Femur (tissue), 1 donor: ENCODE results near the gene THSD4.
A peak's percentile ranks its signal among the peaks of the same experiment; 100 is the strongest.
"Not testable (repeated sequence)": the region's sequence is repeated elsewhere in the genome, so short reads cannot be mapped to it uniquely, and the experiment has no call there.

ENCODE experiments used
- DNase-seq: peaks from one replicate; pipeline ENCODE4 v3.0.0-alpha.2; 2017

The THSD4 gene

GRCh38 chr15:71713191-71713809 lies 598.0 kb downstream of the THSD4 start:
- DNase-seq: no peak

- no peak for DNase-seq
Measured at GRCh38 chr15:71715914-71716313, 600.6 kb downstream of the THSD4 start.

GRCh38 chr15:71716990-71717389 lies 601.7 kb downstream of the THSD4 start:
- DNase-seq: no peak

- DNase-seq: no peak
Measured at GRCh38 chr15:71718116-71718910, 603.0 kb downstream of the THSD4 start.

- DNase-seq: no peak
Measured at GRCh38 chr15:71723344-71723743, 608.1 kb downstream of the THSD4 start.

GRCh38 chr15:71725207-71725955 lies 610.1 kb downstream of the THSD4 start:
- not testable (repeated sequence) for DNase-seq

- no peak for DNase-seq
Measured at GRCh38 chr15:71728881-71729280, 613.6 kb downstream of the THSD4 start.

GRCh38 chr15:71729319-71729718 lies 614.0 kb downstream of the THSD4 start:
- DNase-seq: no peak

- peak; percentile 59 for DNase-seq
Measured at GRCh38 chr15:71730277-71731144, 615.2 kb downstream of the THSD4 start.

- DNase-seq: no peak
Measured at GRCh38 chr15:71732636-71733035, 617.4 kb downstream of the THSD4 start.

- no peak for DNase-seq
Measured at GRCh38 chr15:71733122-71733521, 617.9 kb downstream of the THSD4 start.

GRCh38 chr15:71734709-71735384 lies 619.6 kb downstream of the THSD4 start:
- no peak for DNase-seq

- no peak for DNase-seq
Measured at GRCh38 chr15:71735385-71735757, 620.1 kb downstream of the THSD4 start.

GRCh38 chr15:71736286-71736947 lies 621.1 kb downstream of the THSD4 start:
- DNase-seq: no peak

GRCh38 chr15:71737761-71738160 lies 622.5 kb downstream of the THSD4 start:
- no peak for DNase-seq

GRCh38 chr15:71739355-71739754 lies 624.1 kb downstream of the THSD4 start:
- no peak for DNase-seq

- no peak for DNase-seq
Measured at GRCh38 chr15:71742964-71743363, 627.7 kb downstream of the THSD4 start.

- DNase-seq: peak; percentile 51
Measured at GRCh38 chr15:71743861-71744382, 628.7 kb downstream of the THSD4 start.

GRCh38 chr15:71746719-71747118 lies 631.4 kb downstream of the THSD4 start:
- no peak for DNase-seq

GRCh38 chr15:71747128-71748083 lies 632.1 kb downstream of the THSD4 start:
- no peak for DNase-seq
